ENCODE measurements around the gene HOXB1.
"Not testable (repeated sequence)": the region's sequence is repeated elsewhere in the genome, so short reads cannot be mapped to it uniquely, and the experiment has no call there.

The HOXB1 gene

GRCh38 chr17:48483004-48483403, 47.8 kb downstream of the HOXB1 start:
- Histone ChIP-seq H3K27ac (ENCODE audit: low read length) (no peak overlapping the region), H3K9me3 (ENCODE audit: insufficient read depth, low read length, severe bottlenecking) (no peaks in the 10 kb centered on the region), H4K20me1 (ENCODE audit: insufficient read depth, low read length) (0 out of 2 replicates have a peak, but pooled peaks cover 6% of the 10 kb centered on the region), H3K4me3 (ENCODE audit: low read depth in 1 of 2, low read length in 2 of 2) (no peak overlapping the region), H3K9ac (ENCODE audit: low read depth, low read length) (no peak overlapping the region), H3K27me3 (ENCODE audit: insufficient read depth, low read length, poor library complexity) (peaks cover 30% of the 10 kb centered on the region), H3K4me1 (ENCODE audit: insufficient read depth, low read length) (peaks cover 5% of the 10 kb centered on the region; the same call in 1 of the 2 replicates), H3K36me3 (ENCODE audit: insufficient read depth, low read length) (no peaks in the 10 kb centered on the region), H3K4me2 (ENCODE audit: insufficient read depth, low read length) (no peak overlapping the region), H2AFZ (ENCODE audit: low read depth, low read length) (no peak overlapping the region), H3K79me2 (ENCODE audit: insufficient read depth, low read length) (no peaks in the 10 kb centered on the region)
- DNase-seq (no peak), ATAC-seq (ENCODE audit: insufficient read depth, low read depth) (no peak)
- TF ChIP-seq CTCF (IDR thresholded peaks at IDR 0.05; ENCODE audit: borderline replicate concordance, extremely low read depth, low read length, poor library complexity, severe bottlenecking) (no peak), EZH2 (IDR thresholded peaks at IDR 0.05; ENCODE audit: borderline replicate concordance, low read depth, low read length, severe bottlenecking) (no peak)

DNA sequence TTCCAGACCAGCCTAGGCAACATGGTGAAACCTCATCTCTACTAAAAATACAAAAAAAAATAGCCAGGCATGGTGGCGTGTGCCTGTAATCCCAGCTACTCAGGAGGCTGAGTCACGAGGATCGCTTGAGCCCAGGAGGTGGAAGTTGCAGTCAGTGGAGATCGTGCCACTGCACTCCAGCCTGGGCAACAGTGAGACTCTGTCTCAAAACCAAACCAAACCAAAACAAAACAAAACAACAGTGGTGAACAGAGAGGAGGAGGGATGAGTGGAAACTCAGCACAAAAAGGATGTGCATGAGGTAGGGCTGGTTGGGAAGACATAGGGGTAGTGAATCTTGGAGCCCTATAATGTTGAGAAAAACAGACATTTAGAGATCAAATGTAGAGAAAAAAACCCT, 48.5 kb downstream of the HOXB1 start:
- H3K27me3 ChIP-seq (ENCODE audit: insufficient read depth, low read length, poor library complexity) = peaks cover 35% of the 10 kb centered on the region
- H3K36me3 ChIP-seq (ENCODE audit: insufficient read depth, low read length); H3K79me2 ChIP-seq (ENCODE audit: insufficient read depth, low read length); H3K4me3 ChIP-seq (ENCODE audit: low read depth in 1 of 2, low read length in 2 of 2); H3K4me1 ChIP-seq (ENCODE audit: insufficient read depth, low read length); H3K4me2 ChIP-seq (ENCODE audit: insufficient read depth, low read length); ATAC-seq (ENCODE audit: insufficient read depth, low read depth); H2AFZ ChIP-seq (ENCODE audit: low read depth, low read length); H4K20me1 ChIP-seq (ENCODE audit: insufficient read depth, low read length); H3K9me3 ChIP-seq (ENCODE audit: insufficient read depth, low read length, severe bottlenecking); H3K9ac ChIP-seq (ENCODE audit: low read depth, low read length); DNase-seq; H3K27ac ChIP-seq (ENCODE audit: low read length): not testable (repeated sequence)

- 0 out of 2 replicates have a peak, but pooled peaks cover 6% of the 10 kb centered on the region for H4K20me1 ChIP-seq (ENCODE audit: insufficient read depth, low read length)
- H3K9ac ChIP-seq (ENCODE audit: low read depth, low read length) = no peak overlapping the region
- TF ChIP-seq EZH2 (IDR thresholded peaks at IDR 0.05; ENCODE audit: borderline replicate concordance, low read depth, low read length, severe bottlenecking) = no peak
- TF ChIP-seq CTCF (IDR thresholded peaks at IDR 0.05; ENCODE audit: borderline replicate concordance, extremely low read depth, low read length, poor library complexity, severe bottlenecking) = no peak
- H3K36me3 ChIP-seq (ENCODE audit: insufficient read depth, low read length) = no peaks in the 10 kb centered on the region
- DNase-seq (no peak), ATAC-seq (ENCODE audit: insufficient read depth, low read depth) (no peak)
- no peak overlapping the region for H3K27ac ChIP-seq (ENCODE audit: low read length)
- H3K4me1 ChIP-seq (ENCODE audit: insufficient read depth, low read length) = peaks cover 5% of the 10 kb centered on the region; the same call in 1 of the 2 replicates
- no peak overlapping the region for H2AFZ ChIP-seq (ENCODE audit: low read depth, low read length)
- H3K27me3 ChIP-seq (ENCODE audit: insufficient read depth, low read length, poor library complexity) = peaks cover 38% of the 10 kb centered on the region
- no peaks in the 10 kb centered on the region for H3K79me2 ChIP-seq (ENCODE audit: insufficient read depth, low read length)
- H3K9me3 ChIP-seq (ENCODE audit: insufficient read depth, low read length, severe bottlenecking) = no peaks in the 10 kb centered on the region
- no peak overlapping the region for H3K4me2 ChIP-seq (ENCODE audit: insufficient read depth, low read length)
- no peak overlapping the region for H3K4me3 ChIP-seq (ENCODE audit: low read depth in 1 of 2, low read length in 2 of 2)
Observed at GRCh38 chr17:48479014-48479402, 51.8 kb downstream of the HOXB1 start.

Data from DND-41 (cell line).